ENCODE results near the gene RASSF5. TPM values are rescaled to one million over a fixed set of nuclear protein-coding genes. Genes with fewer than 3 reads are reported as not detected.

RASSF5 gene
- total and polyA plus RNA-seq, 2 experiments from 2014 or later, result 1.6 to 2.0 TPM

GRCh38 chr1:206461602-206462455, 45.5 kb upstream of the RASSF5 start:
- H3K27ac ChIP-seq, result no peak overlapping the region
- H3K36me3 ChIP-seq (replicated peaks; ENCODE audit: insufficient read depth, low read depth), result no peaks in the 10 kb centered on the region

GRCh38 chr1:206463137-206463536, 44.2 kb upstream of the RASSF5 start:
- no peaks in the 10 kb centered on the region for H3K9me3 ChIP-seq (ENCODE audit: low read depth)
- H3K9me2 ChIP-seq (replicated peaks; ENCODE audit: insufficient read depth), result no peaks in the 10 kb centered on the region
- H3K27ac ChIP-seq, result no peak overlapping the region
- H3K4me3 ChIP-seq, result no peak overlapping the region
- DNase-seq (ENCODE audit: low spot score), result no peak
- H3K27me3 ChIP-seq, result no peaks in the 10 kb centered on the region
- H3K4me1 ChIP-seq (ENCODE audit: insufficient read depth), result no peaks in the 10 kb centered on the region
- H4K20me1 ChIP-seq (ENCODE audit: insufficient read depth, poor library complexity, severe bottlenecking), result no peaks in the 10 kb centered on the region
- WGBS (ENCODE audit: low lambda C conversion rate, missing lambda C conversion rate), result 85% methylated on average over 1 of the region's 1 CpG
- H3K79me2 ChIP-seq, result no peaks in the 10 kb centered on the region
- no peak overlapping the region for H3K4me2 ChIP-seq
- H2AFZ ChIP-seq, result no peak overlapping the region
- H3K36me3 ChIP-seq (replicated peaks; ENCODE audit: insufficient read depth, low read depth), result no peaks in the 10 kb centered on the region
- TF ChIP-seq EZH2 (IDR thresholded peaks at IDR 0.05; ENCODE audit: borderline replicate concordance), result no peak
- TF ChIP-seq CTCF (IDR thresholded peaks at IDR 0.05; ENCODE audit: poor library complexity), result no peak
- TF ChIP-seq EZH2phosphoT487 (IDR thresholded peaks at IDR 0.05; ENCODE audit: low read depth, severe bottlenecking, unreplicated experiment), result no peak

More at GRCh38 chr1:206461602-206462455, 45.5 kb upstream of the RASSF5 start:
- Histone ChIP-seq H3K4me2 (no peak overlapping the region), H4K20me1 (ENCODE audit: insufficient read depth, poor library complexity, severe bottlenecking) (no peaks in the 10 kb centered on the region), H3K4me3 (no peak overlapping the region), H3K4me1 (ENCODE audit: insufficient read depth) (no peaks in the 10 kb centered on the region), H3K27me3 (no peaks in the 10 kb centered on the region), H3K9me3 (ENCODE audit: low read depth) (no peaks in the 10 kb centered on the region), H3K79me2 (no peaks in the 10 kb centered on the region), H3K9me2 (replicated peaks; ENCODE audit: insufficient read depth) (no peaks in the 10 kb centered on the region), H2AFZ (no peak overlapping the region)
- WGBS (ENCODE audit: low lambda C conversion rate, missing lambda C conversion rate), result 72% methylated on average over 9 of the region's 9 CpGs
- no peak for TF ChIP-seq EZH2phosphoT487 (IDR thresholded peaks at IDR 0.05; ENCODE audit: low read depth, severe bottlenecking, unreplicated experiment)
- no peak for TF ChIP-seq EZH2 (IDR thresholded peaks at IDR 0.05; ENCODE audit: borderline replicate concordance)
- peak; percentile 81 for TF ChIP-seq CTCF (IDR thresholded peaks at IDR 0.05; ENCODE audit: poor library complexity)
- peak; percentile 88 for DNase-seq (ENCODE audit: low spot score)

GRCh38 chr1:206463911-206464310, 43.4 kb upstream of the RASSF5 start:
- Histone ChIP-seq H4K20me1 (ENCODE audit: insufficient read depth, poor library complexity, severe bottlenecking) (no peaks in the 10 kb centered on the region), H3K27ac (no peak overlapping the region), H3K27me3 (no peaks in the 10 kb centered on the region), H2AFZ (no peak overlapping the region), H3K9me2 (replicated peaks; ENCODE audit: insufficient read depth) (no peaks in the 10 kb centered on the region), H3K36me3 (replicated peaks; ENCODE audit: insufficient read depth, low read depth) (no peaks in the 10 kb centered on the region), H3K4me1 (ENCODE audit: insufficient read depth) (no peaks in the 10 kb centered on the region), H3K79me2 (no peaks in the 10 kb centered on the region), H3K9me3 (ENCODE audit: low read depth) (no peaks in the 10 kb centered on the region), H3K4me3 (no peak overlapping the region), H3K4me2 (no peak overlapping the region)
- DNase-seq (ENCODE audit: low spot score), result no peak
- TF ChIP-seq EZH2phosphoT487 (IDR thresholded peaks at IDR 0.05; ENCODE audit: low read depth, severe bottlenecking, unreplicated experiment) (no peak), CTCF (IDR thresholded peaks at IDR 0.05; ENCODE audit: poor library complexity) (no peak), EZH2 (IDR thresholded peaks at IDR 0.05; ENCODE audit: borderline replicate concordance) (no peak)
- WGBS (ENCODE audit: low lambda C conversion rate, missing lambda C conversion rate), result 97% methylated on average over 8 of the region's 8 CpGs

Data from hepatocyte (in vitro differentiated cells).